CD4-positive, alpha-beta T cell (primary cell): ENCODE data around the gene ARMCX5. TPM values are rescaled to one million over a fixed set of nuclear protein-coding genes. Genes with fewer than 3 reads are reported as not detected.

Source experiments
- ATAC-seq: fragments of 200-7000 bp; cut with Tn5 transposase; one replicate; pipeline ENCODE4 v1.10.0; 2022; ENCODE audit warnings: mild to moderate bottlenecking; ENCODE audit not compliant: poor library complexity
- CTCF ChIA-PET: fragments of 350-600 bp; sonication (Branson Sonifier 250); formaldehyde crosslinking; loops from one replicate; lab custom pipeline; 2021; ENCODE audit warnings: antibody characterized with exemption, inconsistent platforms; lab: Charles Lee
- POLR2A ChIA-PET: fragments of 350-600 bp; sonication (Branson Sonifier 250); formaldehyde crosslinking; loops from one replicate; lab custom pipeline; 2021; ENCODE audit warnings: antibody characterized with exemption, inconsistent platforms; lab: Charles Lee
- DNase-seq, 14 experiments: peaks; one replicate each; pipeline ENCODE4 v3.0.0-alpha.2; 2013 to 2020; ENCODE audit warnings: mixed read lengths in 2 of 14
- H3K27ac ChIP-seq, 2 donors: one replicate each; pipeline versions ENCODE4 v1.5.1 to v1.7.0; 2013; ENCODE audit warnings: low read length in 2 of 2, low read depth in 1 of 2, mild to moderate bottlenecking in 1 of 2
- H3K27me3 ChIP-seq, 2 experiments: 1 replicate in 1 of 2; 2 replicates in 1 of 2; pipeline versions ENCODE4 v1.6.1 to v1.7.0; 2013; ENCODE audit warnings: low read length in 2 of 2, control low read depth in 1 of 2, mild to moderate bottlenecking in 1 of 2, moderate library complexity in 1 of 2; ENCODE audit not compliant: insufficient read depth in 2 of 2, control insufficient read depth in 1 of 2
- H3K36me3 ChIP-seq: one replicate; pipeline ENCODE4 v1.6.1; 2013; ENCODE audit warnings: low read length, control low read depth; ENCODE audit not compliant: insufficient read depth
- H3K4me1 ChIP-seq: one replicate; pipeline ENCODE4 v1.6.1; 2013; ENCODE audit warnings: low read length, control low read depth; ENCODE audit not compliant: insufficient read depth
- H3K4me3 ChIP-seq: one replicate; pipeline ENCODE4 v1.5.1; 2013; ENCODE audit warnings: mild to moderate bottlenecking, low read length, moderate library complexity
- H3K9me3 ChIP-seq, 2 experiments: 1 replicate in 1 of 2; 2 replicates in 1 of 2; pipeline versions ENCODE4 v1.6.1 to v1.7.0; 2013; ENCODE audit warnings: low read length in 2 of 2, mild to moderate bottlenecking in 2 of 2, control low read depth in 1 of 2, moderate library complexity in 1 of 2; ENCODE audit not compliant: control insufficient read depth in 1 of 2, insufficient read depth in 1 of 2
- H3K27ac Mint-ChIP-seq: one replicate; pipeline ENCODE4 v1.8.0; 2020; ENCODE audit warnings: mixed read lengths
- H3K27me3 Mint-ChIP-seq: one replicate; pipeline ENCODE4 v1.8.0; 2021; ENCODE audit warnings: mixed read lengths
- H3K36me3 Mint-ChIP-seq: one replicate; pipeline ENCODE4 v1.8.0; 2021; ENCODE audit warnings: low read depth, mixed read lengths
- H3K4me1 Mint-ChIP-seq: one replicate; pipeline ENCODE4 v1.8.0; 2021; ENCODE audit warnings: low read depth, mixed read lengths
- H3K4me3 Mint-ChIP-seq: one replicate; pipeline ENCODE4 v1.8.0; 2020; ENCODE audit warnings: mild to moderate bottlenecking, mixed read lengths
- H3K9me3 Mint-ChIP-seq: one replicate; pipeline ENCODE4 v1.8.0; 2020; ENCODE audit warnings: mixed read lengths
- intact Hi-C, 2 experiments: fragments of 100-400 bp; cut with DNase I in 1 of 2; cut with micrococcal nuclease in 1 of 2; formaldehyde crosslinking; loops; one replicate each; pipeline versions ENCODE4 v1.15.1 to v1.9.0; 2023 to 2025; cut with DNase I, micrococcal nuclease
- total RNA-seq, 174 experiments: library from RNA in 2 of 174; stranded (reverse) in 2 of 174; gene quantifications; one replicate each; pipeline ENCODE4 v1.2.3 and lab custom pipeline; 2021 to 2026
- TF ChIP-seq, protein P1 (sequence below): fragments of 200-600 bp; IDR thresholded peaks from one replicate; pipeline ENCODE4 v1.8.0; 2022; ENCODE audit warnings: antibody characterized with exemption, mild to moderate bottlenecking

The ARMCX5 gene
- total RNA-seq, 2 experiments from 2014 or later = 14.0 to 15.9 TPM

DNA sequence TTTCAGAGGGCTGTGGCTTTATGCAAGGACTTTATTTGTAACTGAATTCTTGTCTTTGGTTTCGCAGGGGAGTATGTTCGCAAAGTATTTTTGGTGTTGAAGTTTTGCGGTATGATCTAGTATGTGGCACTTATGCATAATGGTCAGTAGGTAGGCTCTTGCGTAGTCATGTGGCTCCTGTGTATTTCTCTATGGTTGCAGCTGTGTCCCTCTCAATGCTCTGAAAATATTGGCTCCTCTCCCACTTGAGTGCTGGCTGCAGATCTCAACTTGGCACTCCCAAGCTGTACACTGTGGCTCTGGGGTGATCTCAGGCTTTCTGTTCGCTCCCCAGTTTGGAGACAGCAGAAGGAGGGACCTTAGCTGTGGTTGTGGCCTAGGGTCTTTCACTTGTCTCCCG, 24.8 kb downstream of the ARMCX5 start:
- ChIA-PET CTCF (no interaction called here), POLR2A (no interaction called here)
- DNase-seq = no peak
- H3K27me3 Mint-ChIP-seq = no peaks in the 10 kb centered on the region
- no peak for ATAC-seq
- intact Hi-C loops = no loop called here
- no peaks in the 10 kb centered on the region for H3K9me3 ChIP-seq
- no peaks in the 10 kb centered on the region for H3K27me3 ChIP-seq
- H3K4me3 ChIP-seq = no peak overlapping the region
- peaks cover 19% of the 10 kb centered on the region for H3K4me1 Mint-ChIP-seq
- H3K4me1 ChIP-seq = no peaks in the 10 kb centered on the region
- no peaks in the 10 kb centered on the region for H3K36me3 ChIP-seq
- H3K9me3 Mint-ChIP-seq = no peaks in the 10 kb centered on the region
- H3K36me3 Mint-ChIP-seq = peaks cover 59% of the 10 kb centered on the region
- no peak overlapping the region for H3K4me3 Mint-ChIP-seq
- TF ChIP-seq, protein P1, sequence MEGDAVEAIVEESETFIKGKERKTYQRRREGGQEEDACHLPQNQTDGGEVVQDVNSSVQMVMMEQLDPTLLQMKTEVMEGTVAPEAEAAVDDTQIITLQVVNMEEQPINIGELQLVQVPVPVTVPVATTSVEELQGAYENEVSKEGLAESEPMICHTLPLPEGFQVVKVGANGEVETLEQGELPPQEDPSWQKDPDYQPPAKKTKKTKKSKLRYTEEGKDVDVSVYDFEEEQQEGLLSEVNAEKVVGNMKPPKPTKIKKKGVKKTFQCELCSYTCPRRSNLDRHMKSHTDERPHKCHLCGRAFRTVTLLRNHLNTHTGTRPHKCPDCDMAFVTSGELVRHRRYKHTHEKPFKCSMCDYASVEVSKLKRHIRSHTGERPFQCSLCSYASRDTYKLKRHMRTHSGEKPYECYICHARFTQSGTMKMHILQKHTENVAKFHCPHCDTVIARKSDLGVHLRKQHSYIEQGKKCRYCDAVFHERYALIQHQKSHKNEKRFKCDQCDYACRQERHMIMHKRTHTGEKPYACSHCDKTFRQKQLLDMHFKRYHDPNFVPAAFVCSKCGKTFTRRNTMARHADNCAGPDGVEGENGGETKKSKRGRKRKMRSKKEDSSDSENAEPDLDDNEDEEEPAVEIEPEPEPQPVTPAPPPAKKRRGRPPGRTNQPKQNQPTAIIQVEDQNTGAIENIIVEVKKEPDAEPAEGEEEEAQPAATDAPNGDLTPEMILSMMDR = no peak
- H3K27ac ChIP-seq = no peak overlapping the region
- no peak overlapping the region for H3K27ac Mint-ChIP-seq

DNA sequence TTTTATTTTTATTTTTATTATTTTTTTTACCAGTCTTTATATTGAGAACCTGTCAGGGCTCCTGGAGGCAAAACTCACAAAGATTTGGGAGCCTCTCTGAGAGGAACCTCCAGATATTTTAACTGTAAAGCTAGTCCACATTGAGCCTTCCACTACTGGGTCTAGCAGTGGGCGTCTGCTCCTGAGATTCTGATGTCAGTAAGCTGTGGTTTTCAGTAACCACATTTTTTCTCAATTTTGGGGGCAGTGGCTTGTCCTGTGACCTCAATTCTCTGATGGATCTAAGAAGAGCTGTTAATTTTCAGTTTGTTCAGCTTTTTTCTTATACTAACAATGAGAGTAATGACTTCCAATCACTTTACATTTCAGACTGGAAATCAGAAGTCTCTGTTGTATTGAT, 28.3 kb downstream of the ARMCX5 start:
- Histone ChIP-seq H3K27me3 (no peaks in the 10 kb centered on the region), H3K36me3 (no peaks in the 10 kb centered on the region), H3K4me1 (no peaks in the 10 kb centered on the region), H3K4me3 (no peak overlapping the region), H3K9me3 (no peaks in the 10 kb centered on the region), H3K27ac (no peak overlapping the region)
- DNase-seq (peak in 1 of 14 experiments; percentile 13), ATAC-seq (no peak)
- Mint-ChIP-seq H3K4me1 (peaks cover 12% of the 10 kb centered on the region), H3K27me3 (no peaks in the 10 kb centered on the region), H3K27ac (no peak overlapping the region), H3K4me3 (no peak overlapping the region), H3K9me3 (no peaks in the 10 kb centered on the region), H3K36me3 (peaks cover 27% of the 10 kb centered on the region)
- ChIA-PET CTCF (no interaction called here), POLR2A (interaction anchor here (1.8 kb wide), 1 partner anchor 28 kb away, joined by 5 read pairs; the partner anchor contains the start of gene ARMCX5)
- TF ChIP-seq, protein P1 = no peak
- intact Hi-C loops = no loop called here

DNA sequence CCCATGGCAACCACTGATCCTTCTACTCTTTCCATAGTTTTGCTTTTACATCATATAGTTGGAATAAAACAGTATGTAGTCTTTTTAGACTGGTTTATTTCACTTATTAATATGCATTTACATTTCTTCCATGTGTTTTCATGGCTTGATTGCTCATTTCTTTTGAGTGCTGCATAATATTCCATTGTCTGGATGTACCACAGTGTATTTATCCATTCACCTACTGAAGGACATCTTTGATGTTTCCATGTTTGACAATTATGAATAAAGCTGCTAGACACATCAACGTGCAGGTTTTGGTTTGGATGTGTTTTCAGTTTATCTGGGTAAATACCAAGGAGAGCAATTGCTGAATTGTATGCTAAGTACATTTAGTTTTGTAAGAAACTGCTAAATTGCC, 38.2 kb downstream of the ARMCX5 start:
- Histone ChIP-seq H3K4me1 (no peaks in the 10 kb centered on the region), H3K9me3 (no peaks in the 10 kb centered on the region), H3K27me3 (no peaks in the 10 kb centered on the region), H3K27ac (no peak overlapping the region), H3K4me3 (no peak overlapping the region), H3K36me3 (no peaks in the 10 kb centered on the region)
- ChIA-PET POLR2A (no interaction called here), CTCF (no interaction called here)
- Mint-ChIP-seq H3K36me3 (peaks cover 32% of the 10 kb centered on the region), H3K27ac (no peak overlapping the region), H3K4me1 (no peaks in the 10 kb centered on the region), H3K4me3 (no peak overlapping the region), H3K27me3 (no peaks in the 10 kb centered on the region), H3K9me3 (peaks cover 4% of the 10 kb centered on the region)
- DNase-seq (no peak), ATAC-seq (no peak)
- intact Hi-C loops = no loop called here
- TF ChIP-seq, protein P1 = no peak
